Endothelial cell of umbilical vein (primary cell): ENCODE results near the gene FLNB.

ENCODE experiments used
- CTCF ChIP-seq, 2 donors: IDR thresholded peaks; 1 replicate in 1 of 2; 2 replicates in 1 of 2; pipeline ENCODE4 v1.5.1; 2011; ENCODE audit warnings: low read length in 2 of 2, mild to moderate bottlenecking in 2 of 2, moderate library complexity in 2 of 2, control low read depth in 1 of 2, inconsistent platforms in 1 of 2, low read depth in 1 of 2; ENCODE audit not compliant: insufficient read depth in 1 of 2; ENCODE audit errors: extremely low read depth in 1 of 2
- POLR2A ChIP-seq: IDR thresholded peaks from 2 replicates; pipeline ENCODE4 v1.6.1; 2012; ENCODE audit warnings: low read depth, mild to moderate bottlenecking, control low read depth, low read length
- POLR2AphosphoS5 ChIP-seq: IDR thresholded peaks from 2 replicates; pipeline ENCODE4 v1.6.1; 2012; ENCODE audit warnings: low read depth, mild to moderate bottlenecking, control low read depth, low read length, moderate library complexity; ENCODE audit not compliant: insufficient read depth
- TF ChIP-seq, protein P1 (sequence below): IDR thresholded peaks from 2 replicates; pipeline ENCODE4 v1.6.1; 2011; ENCODE audit not compliant: insufficient read depth, insufficient read length

GRCh38 chr3:58090351-58090750 is 82.1 kb downstream of the FLNB start:
- TF ChIP-seq CTCF (IDR thresholded peaks at IDR 0.05; ENCODE audit: extremely low read depth in 1 of 2, insufficient read depth in 1 of 2, low read depth in 1 of 2, low read length in 2 of 2), result no peak
- TF ChIP-seq, protein P1, sequence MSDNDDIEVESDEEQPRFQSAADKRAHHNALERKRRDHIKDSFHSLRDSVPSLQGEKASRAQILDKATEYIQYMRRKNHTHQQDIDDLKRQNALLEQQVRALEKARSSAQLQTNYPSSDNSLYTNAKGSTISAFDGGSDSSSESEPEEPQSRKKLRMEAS, result no peak
- no peak for TF ChIP-seq POLR2A
- TF ChIP-seq POLR2AphosphoS5, result no peak
